T-helper 2 cell (primary cell): ENCODE data around the gene AHCTF1.

Experiments
- DNase-seq, 5 experiments: peaks; one replicate each; pipeline versions ENCODE4 v3.0.0 to v3.0.0-alpha.2; 2012 to 2022
- total RNA-seq, 2 donors: gene quantifications; one replicate each; lab custom pipeline; 2026; lab: John Stamatoyannopoulos, UW

Gene AHCTF1
- total RNA-seq, result 136 to 208 reads per million in 2 donors

DNA sequence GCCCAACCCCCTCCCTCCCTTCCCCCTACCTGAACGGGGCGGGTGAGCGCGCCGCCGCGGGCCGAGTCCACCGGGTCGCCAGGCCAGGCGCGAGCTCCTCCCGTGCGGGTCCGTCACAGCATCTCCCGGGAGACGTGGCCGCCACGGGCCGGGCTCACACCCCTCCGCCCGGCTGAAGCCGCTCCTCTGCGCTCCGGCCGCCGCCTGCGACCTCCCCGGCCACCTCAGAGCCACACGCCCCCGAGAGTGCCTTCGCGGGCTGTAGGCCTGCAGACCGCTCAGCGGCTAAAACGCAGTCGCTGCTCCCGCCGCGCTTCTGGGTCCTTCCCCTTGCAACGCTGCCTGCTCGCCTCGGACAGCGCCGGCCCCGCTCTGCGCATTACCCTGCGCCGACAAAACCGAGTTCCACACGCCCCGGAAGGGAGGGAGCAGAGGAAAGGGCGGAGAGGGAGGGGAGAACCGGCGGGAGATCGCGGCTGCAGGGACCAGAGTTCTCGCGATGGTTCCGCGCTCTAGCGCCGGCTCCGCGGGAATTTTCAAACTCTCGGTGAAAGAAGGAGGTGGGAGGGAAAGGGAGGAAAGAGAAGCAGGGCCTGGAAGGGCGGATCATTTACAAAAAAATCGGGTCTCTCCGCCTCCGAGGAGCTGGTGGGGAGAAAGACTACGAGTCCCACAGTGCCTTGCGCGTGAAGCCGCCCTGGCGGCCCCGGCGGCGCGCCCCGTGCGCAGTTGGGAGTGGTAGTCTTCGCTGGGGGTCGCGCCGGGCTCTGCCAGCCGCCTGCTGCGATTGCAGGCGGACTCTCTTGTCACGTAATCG, at the start of gene AHCTF1:
TSS of gene AHCTF1 (minus strand) at position 400 of the 817 bp plus-strand sequence. CDS start 13,578 bp downstream, outside the sequence.
- peak; percentile 80 to 97 (median 93) for DNase-seq

DNA sequence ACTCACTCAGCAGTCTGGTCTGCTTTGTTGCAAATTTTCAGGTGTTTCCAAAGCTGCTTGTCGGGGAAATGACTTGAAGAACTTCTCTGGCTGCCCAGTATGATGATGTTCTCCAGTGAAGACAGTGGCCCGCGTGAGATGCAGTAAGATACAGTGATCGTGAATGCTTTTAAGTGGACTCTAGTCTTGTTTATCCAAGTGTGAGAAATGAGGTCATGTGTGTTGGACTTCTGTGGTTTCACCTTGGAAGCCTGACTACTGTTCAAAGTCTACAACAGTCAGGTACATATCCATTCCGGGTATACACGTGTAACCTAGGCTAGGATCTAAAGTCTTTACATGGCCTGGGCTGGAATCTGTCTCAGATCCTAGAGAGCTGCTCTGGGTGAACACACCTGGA, 47.0 kb upstream of the AHCTF1 start:
- no peak for DNase-seq

- no peak for DNase-seq
Observed at GRCh38 chr1:246978281-246978680, 46.5 kb upstream of the AHCTF1 start.

DNA sequence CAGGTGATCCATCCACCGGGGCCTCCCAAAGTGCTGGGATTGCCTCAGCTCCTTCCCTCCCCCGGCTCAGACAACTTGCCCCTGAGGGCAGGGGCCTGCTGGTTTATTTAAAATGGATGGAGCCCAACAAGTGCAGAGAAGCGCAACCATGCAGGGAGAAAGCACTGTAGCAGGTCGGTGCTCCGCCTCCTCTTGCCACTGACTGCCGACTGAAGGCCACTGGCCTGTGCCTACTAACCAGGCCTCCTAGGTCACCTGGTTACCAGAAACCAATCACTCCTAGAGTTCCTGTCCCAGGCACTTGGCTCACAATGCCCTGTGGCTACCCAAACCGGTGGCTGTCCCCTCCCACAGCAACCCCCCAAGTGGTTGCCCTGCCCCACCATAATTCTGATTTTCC, 40.2 kb upstream of the AHCTF1 start:
- DNase-seq, result no peak

- peak in 3 of 5 experiments; percentile 0 to 30 (median 8) for DNase-seq
Observed at GRCh38 chr1:246971090-246971721, 39.5 kb upstream of the AHCTF1 start.

GRCh38 chr1:246969621-246970020, 37.9 kb upstream of the AHCTF1 start:
- DNase-seq, result no peak

DNA sequence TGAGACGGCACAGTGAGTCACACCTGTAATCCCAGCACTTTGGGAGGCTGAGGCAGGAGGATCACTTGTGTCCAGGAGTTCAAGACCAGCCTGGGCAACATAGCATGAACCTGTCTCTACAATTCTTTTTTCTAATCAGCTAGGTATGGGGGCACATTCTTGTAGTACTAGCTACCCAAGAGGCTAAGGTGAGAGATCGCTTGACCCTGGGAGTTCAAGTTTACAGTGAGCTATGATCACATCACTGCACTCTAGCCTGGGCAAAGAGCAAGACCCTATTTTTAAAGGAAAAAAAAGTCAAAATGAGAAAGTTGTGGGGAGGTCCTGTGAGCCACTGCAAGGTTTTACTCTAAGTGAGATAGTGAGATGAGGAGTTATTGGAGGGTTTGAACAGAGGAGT, 34.8 kb upstream of the AHCTF1 start:
- no peak for DNase-seq

DNA sequence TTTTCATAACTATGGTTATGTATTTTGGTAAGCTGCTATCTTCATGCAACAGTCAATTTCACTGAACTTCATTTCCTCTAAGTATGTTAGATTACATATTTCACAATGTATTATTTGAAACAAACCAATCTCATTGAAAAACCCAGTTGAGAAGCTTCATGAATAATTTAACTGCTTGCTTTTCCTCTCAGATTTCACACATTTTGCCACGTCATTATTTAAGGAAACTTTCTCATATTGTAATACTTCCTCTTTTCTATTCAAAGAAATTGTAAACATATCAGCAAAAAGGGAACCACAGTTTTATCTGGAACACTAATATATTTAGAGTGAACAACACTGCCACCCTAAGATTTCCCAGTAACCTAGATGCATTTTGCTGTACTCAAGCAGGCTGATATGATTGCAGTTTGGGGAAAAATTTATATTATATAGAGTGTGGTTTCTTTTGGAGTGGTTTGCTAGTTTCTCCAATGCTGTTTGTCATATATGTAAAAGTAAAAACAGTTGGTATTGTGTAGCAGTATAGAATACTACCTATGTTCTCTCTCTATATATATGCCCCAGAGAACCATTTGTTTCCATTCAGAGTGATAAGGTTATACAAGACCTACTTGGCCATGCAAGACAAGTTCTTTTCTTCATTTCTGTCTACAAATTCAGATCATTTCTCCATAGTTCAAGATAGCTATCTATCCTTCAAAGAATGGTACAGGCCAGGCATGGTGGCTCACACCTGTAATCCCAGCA, 28.4 kb upstream of the AHCTF1 start:
- DNase-seq, result no peak

- no peak for DNase-seq
Observed at GRCh38 chr1:246954126-246954525, 22.4 kb upstream of the AHCTF1 start.

DNA sequence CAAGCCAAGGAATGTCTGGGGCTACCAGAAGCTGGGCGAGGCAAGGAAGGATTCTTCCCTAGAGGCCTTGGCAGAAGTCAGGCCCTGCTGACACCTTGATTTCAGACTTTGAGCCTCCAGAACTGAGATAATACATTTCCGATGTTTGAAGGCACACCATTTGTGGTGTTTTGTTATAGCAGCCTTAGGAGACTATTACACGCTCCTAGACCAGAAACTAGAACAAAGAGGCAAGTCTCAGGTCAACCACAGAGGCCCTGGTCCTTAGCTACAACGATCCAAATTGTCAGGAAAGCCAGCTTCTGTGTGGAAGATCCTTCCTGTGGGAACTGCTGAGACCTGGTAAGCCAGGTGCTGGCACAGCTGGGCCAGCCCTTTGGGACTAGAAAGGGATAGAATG, 19.7 kb upstream of the AHCTF1 start:
- DNase-seq, result no peak

DNA sequence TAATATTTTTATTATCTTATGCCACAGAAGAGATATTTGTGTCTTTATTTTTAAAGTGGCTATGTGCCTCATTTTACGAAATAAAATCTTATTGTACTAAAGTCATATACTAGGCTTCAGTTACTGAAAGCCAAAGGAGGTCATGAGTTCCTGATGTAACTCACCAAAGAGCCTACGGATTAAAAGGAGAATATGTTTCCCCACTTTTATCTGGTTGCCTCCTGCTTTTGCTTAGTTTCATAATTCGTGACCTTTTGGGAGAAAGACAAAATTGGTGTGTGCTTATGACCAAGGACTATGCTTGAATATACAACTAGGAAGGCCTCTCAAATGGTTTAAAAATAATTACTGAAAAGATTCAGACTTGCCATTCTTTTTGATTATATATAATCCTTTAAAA, 18.2 kb upstream of the AHCTF1 start:
- no peak for DNase-seq

GRCh38 chr1:246947255-246947654, 15.5 kb upstream of the AHCTF1 start:
- no peak for DNase-seq

- DNase-seq, result no peak
Observed at GRCh38 chr1:246946366-246946765, 14.6 kb upstream of the AHCTF1 start.

DNA sequence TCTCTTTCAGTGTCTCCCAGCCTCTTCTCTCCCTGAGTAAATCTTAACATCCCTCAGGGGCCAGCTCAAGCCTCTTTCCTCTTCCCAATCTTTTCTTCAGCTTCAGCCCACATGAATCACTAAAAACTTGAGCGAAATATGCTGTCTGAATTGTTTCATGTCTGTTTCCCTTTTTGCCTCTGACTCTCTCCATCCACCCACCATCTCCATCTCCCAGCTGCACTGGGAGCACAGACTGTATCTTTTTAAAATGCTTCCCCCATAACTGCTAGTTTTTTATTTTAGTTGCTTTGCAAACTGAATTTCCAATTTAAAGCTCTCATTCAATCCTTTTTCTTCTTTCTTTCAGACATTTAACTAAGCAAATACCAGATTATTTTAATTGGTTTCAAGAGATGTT, 3.0 kb upstream of the AHCTF1 start:
- no peak for DNase-seq

DNA sequence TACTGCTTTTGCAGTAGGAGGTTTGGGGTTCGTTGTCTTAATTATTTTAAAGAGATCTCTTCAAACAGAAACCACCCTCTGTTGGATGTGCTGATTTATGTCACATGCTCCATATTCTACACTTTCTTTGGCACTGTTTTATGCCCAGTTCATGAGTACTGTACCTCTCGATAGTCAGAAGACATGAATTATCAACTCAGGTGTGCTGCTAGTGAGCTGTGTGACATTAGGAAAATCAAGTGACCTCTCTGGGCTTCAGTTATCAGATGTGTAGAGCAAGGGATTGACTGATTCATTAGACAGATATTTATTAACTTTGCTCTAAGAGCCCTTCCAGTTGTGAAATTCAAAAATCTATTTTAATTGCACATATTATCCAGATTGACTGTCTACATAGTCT, 2.1 kb upstream of the AHCTF1 start:
- DNase-seq, result no peak

GRCh38 chr1:246932366-246932700, 585 bp upstream of the AHCTF1 start:
- no peak for DNase-seq

DNA sequence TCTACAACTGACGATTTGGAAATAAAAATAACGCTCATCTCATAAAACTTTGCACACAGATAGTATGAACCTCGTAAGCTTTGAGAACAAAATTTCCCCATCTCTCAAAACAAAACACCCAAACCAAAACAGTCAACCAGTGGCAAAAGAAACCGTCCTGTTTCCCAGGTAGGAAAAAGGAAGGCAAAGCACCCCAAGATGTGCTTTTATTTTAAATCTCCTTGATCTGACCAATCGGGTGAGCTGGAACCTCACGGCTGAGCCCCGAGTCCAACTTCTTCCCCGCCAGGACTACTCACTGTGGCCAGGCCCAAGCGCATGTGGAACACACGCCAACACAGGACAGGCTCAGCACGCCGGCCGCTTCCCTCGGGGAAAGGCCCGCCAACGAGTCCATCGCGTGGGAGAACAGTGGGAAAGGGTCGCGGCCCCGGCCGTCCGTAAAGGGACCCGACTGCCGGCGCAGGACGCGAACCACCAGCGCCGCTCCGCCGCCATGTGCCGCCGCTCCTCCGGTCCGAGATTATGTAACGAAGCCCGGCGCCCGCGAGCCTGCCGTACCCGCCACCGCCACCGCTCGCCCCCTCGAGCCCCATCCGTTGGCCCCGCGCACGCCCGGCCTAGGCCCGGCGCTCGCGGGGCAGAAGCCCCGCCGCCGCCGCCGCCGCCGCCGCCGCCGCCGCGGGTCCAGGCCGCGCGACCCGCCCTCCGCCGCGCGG, 759 bp downstream of the AHCTF1 start:
- peak; percentile 35 to 65 (median 45) for DNase-seq

GRCh38 chr1:246925997-246926626, 5.6 kb downstream of the AHCTF1 start:
- DNase-seq, result no peak

DNA sequence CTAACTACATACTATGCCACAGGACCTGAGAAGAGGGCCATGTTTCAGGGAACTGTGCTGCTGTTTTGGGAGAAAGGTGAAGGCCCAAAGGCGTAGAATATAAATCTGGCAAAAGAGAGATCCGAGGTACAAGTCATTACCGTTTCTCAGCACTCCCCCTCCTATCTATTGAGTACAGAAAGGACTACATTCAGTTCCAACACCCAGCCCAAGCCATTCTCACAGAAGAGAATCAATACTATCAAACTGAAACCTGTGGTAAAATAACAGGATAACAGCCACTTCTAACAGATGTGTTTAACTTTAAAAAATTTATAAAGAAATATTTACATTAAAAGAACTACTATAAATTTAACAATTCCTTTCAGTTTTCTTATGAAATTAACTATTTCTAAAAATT, 7.8 kb downstream of the AHCTF1 start:
- DNase-seq, result peak in 1 of 5 experiments; percentile 22

GRCh38 chr1:246923482-246923881, 8.3 kb downstream of the AHCTF1 start:
- DNase-seq, result peak in 1 of 5 experiments; percentile 27

DNA sequence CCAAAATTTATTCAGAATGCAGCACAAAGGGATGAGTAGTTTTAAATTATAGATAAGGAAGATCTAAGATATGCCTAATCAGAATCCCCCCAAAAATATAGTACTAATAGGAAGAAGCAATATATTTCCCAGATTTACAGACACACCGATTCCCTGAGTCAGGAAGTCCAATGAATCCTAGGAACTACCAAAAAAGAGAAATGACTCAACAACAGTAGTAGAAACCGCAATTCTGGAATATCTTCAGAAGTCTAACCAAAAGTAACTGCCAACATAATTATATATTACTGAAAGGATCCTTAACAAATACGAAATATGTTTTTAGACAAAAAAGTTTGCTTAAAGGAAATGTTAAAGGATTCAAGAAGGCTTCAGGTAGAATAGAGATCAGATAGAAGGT, 10.3 kb downstream of the AHCTF1 start:
- no peak for DNase-seq

- DNase-seq, result no peak
Observed at GRCh38 chr1:246919902-246920301, 11.8 kb downstream of the AHCTF1 start.
